ENCODE data around the gene ACBD6. TPM values are rescaled to one million over a fixed set of nuclear protein-coding genes. Genes with fewer than 3 reads are reported as not detected.

Gene ACBD6
- total and polyA plus RNA-seq, 8 donors: 15.0 to 25.1 (median 18.6) TPM

- Histone ChIP-seq H3K9me3 (no peaks in the 10 kb centered on the region), H3K36me3 (no peaks in the 10 kb centered on the region), H3K27me3 (no peaks in the 10 kb centered on the region), H3K4me3 (peak overlapping the region; percentile 82 to 96 (median 90)), H3K4me1 (peaks cover 0 to 21% (median 12%) of the 10 kb centered on the region in 3 donors), H3K27ac (peak overlapping the region; percentile 85 to 95 (median 90))
- intact Hi-C loops (cut with DNase I): no loop called here
- DNase-seq (peak in 2 of 6 donors; percentile 48 to 86), ATAC-seq (peak; percentile 46 to 68 (median 60)), FAIRE-seq (no peak)
- TF ChIP-seq, protein P1, sequence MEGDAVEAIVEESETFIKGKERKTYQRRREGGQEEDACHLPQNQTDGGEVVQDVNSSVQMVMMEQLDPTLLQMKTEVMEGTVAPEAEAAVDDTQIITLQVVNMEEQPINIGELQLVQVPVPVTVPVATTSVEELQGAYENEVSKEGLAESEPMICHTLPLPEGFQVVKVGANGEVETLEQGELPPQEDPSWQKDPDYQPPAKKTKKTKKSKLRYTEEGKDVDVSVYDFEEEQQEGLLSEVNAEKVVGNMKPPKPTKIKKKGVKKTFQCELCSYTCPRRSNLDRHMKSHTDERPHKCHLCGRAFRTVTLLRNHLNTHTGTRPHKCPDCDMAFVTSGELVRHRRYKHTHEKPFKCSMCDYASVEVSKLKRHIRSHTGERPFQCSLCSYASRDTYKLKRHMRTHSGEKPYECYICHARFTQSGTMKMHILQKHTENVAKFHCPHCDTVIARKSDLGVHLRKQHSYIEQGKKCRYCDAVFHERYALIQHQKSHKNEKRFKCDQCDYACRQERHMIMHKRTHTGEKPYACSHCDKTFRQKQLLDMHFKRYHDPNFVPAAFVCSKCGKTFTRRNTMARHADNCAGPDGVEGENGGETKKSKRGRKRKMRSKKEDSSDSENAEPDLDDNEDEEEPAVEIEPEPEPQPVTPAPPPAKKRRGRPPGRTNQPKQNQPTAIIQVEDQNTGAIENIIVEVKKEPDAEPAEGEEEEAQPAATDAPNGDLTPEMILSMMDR (IDR thresholded peaks at IDR 0.05): no peak
- 0% methylated on average over 18 of the region's 18 CpGs for WGBS, 2 donors
Observed at GRCh38 chr1:180501865-180502360, 464 bp downstream of the ACBD6 start.

- TF ChIP-seq, protein P1 (IDR thresholded peaks at IDR 0.05): no peak
- no peak for FAIRE-seq
- H3K4me3 ChIP-seq: peak overlapping the region in 1 of 4 donors; percentile 92
Observed at GRCh38 chr1:180500689-180501088, 1.7 kb downstream of the ACBD6 start.

GRCh38 chr1:180498594-180498993 is 3.8 kb downstream of the ACBD6 start:
- TF ChIP-seq, protein P1 (IDR thresholded peaks at IDR 0.05): no peak
- Histone ChIP-seq H3K27ac (no peak overlapping the region), H3K36me3 (no peaks in the 10 kb centered on the region), H3K9me3 (no peaks in the 10 kb centered on the region), H3K4me1 (peaks cover 0 to 19% (median 11%) of the 10 kb centered on the region in 3 donors), H3K27me3 (no peaks in the 10 kb centered on the region), H3K4me3 (no peak overlapping the region)
- no peak for ATAC-seq
- WGBS, 2 donors: 92 to 96% methylated on average over 4 of the region's 4 CpGs
- no peak for FAIRE-seq
- intact Hi-C loops (cut with DNase I): no loop called here
- DNase-seq: no peak

More at GRCh38 chr1:180500689-180501088, 1.7 kb downstream of the ACBD6 start:
- Histone ChIP-seq H3K27me3 (no peaks in the 10 kb centered on the region), H3K36me3 (no peaks in the 10 kb centered on the region), H3K9me3 (no peaks in the 10 kb centered on the region), H3K27ac (no peak overlapping the region), H3K4me1 (peaks cover 0 to 21% (median 12%) of the 10 kb centered on the region in 3 donors)
- DNase-seq (no peak), ATAC-seq (no peak)
- WGBS, 2 donors: 61 to 63% methylated on average over 2 of the region's 2 CpGs
- intact Hi-C loops (cut with DNase I): no loop called here

DNA sequence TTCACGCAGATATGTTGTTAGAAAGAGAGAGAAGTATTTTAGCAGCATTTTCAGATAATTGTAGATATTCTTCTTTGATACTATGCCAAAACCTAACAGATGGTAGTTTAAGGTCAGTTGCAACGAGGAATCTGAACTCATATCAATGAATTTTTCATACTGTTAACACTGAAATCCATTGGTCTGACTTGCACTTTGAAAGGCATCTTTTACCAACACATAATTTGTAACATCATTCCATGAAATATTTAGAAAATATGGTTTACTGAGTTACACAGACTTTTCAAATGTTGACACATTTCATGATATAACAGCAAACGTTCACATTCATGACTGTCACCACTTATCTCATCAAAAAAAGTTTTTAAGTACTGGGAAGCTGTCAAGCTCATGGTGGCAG is 4.6 kb downstream of the ACBD6 start:
- intact Hi-C loops (cut with DNase I): no loop called here
- Histone ChIP-seq H3K27ac (no peak overlapping the region), H3K27me3 (no peaks in the 10 kb centered on the region), H3K36me3 (peaks cover 0 to under 1% (median 0%) of the 10 kb centered on the region in 3 donors), H3K4me1 (peaks cover 0 to 16% (median 7%) of the 10 kb centered on the region in 3 donors), H3K9me3 (no peaks in the 10 kb centered on the region), H3K4me3 (no peak overlapping the region)
- TF ChIP-seq, protein P1 (IDR thresholded peaks at IDR 0.05): no peak
- DNase-seq: no peak
- no peak for FAIRE-seq
- 56 to 59% methylated on average over 3 of the region's 3 CpGs for WGBS, 2 donors
- ATAC-seq: no peak

GRCh38 chr1:180494370-180494769 is 8.0 kb downstream of the ACBD6 start:
- no peak overlapping the region for H3K27ac ChIP-seq
- FAIRE-seq (no peak), ATAC-seq (no peak), DNase-seq (no peak)
- peaks cover 0 to 1% (median 0%) of the 10 kb centered on the region in 3 donors for H3K4me1 ChIP-seq
- no peaks in the 10 kb centered on the region for H3K27me3 ChIP-seq
- WGBS, 2 donors: 75 to 89% methylated on average over 2 of the region's 2 CpGs
- peaks cover 0 to 3% (median 0%) of the 10 kb centered on the region in 3 donors for H3K36me3 ChIP-seq
- no peak overlapping the region for H3K4me3 ChIP-seq
- intact Hi-C loops (cut with DNase I): no loop called here
- TF ChIP-seq, protein P1 (IDR thresholded peaks at IDR 0.05): no peak
- no peaks in the 10 kb centered on the region for H3K9me3 ChIP-seq

Measured in pancreas (tissue), 10 donors.